Immature natural killer cell (primary cell): ENCODE data around the gene WRAP73. TPM values are rescaled to one million over a fixed set of nuclear protein-coding genes. Genes with fewer than 3 reads are reported as not detected.
A peak's percentile ranks its signal among the peaks of the same experiment; 100 is the strongest.

Source experiments
- DNase-seq, 3 donors: peaks; one replicate each; pipeline ENCODE4 v3.0.0; 2022; ENCODE audit warnings: mixed read lengths in 1 of 3
- H3K27ac Mint-ChIP-seq, 6 donors: one replicate each; pipeline ENCODE4 v1.8.0; 2020; ENCODE audit warnings: mixed read lengths in 6 of 6, mild to moderate bottlenecking in 5 of 6, inconsistent platforms in 4 of 6, moderate library complexity in 3 of 6
- H3K27me3 Mint-ChIP-seq, 3 donors: one replicate each; pipeline ENCODE4 v1.8.0; 2020 to 2021; ENCODE audit warnings: low read depth in 3 of 3, mild to moderate bottlenecking in 3 of 3, mixed read lengths in 3 of 3, moderate library complexity in 3 of 3, inconsistent platforms in 1 of 3
- H3K36me3 Mint-ChIP-seq, 3 donors: one replicate each; pipeline ENCODE4 v1.8.0; 2020; ENCODE audit warnings: mixed read lengths in 3 of 3, inconsistent platforms in 2 of 3, mild to moderate bottlenecking in 2 of 3
- H3K4me1 Mint-ChIP-seq, 2 donors: one replicate each; pipeline ENCODE4 v1.8.0; 2020; ENCODE audit warnings: inconsistent platforms in 2 of 2, mild to moderate bottlenecking in 2 of 2, mixed read lengths in 2 of 2, moderate library complexity in 1 of 2
- H3K4me3 Mint-ChIP-seq, 5 donors: one replicate each; pipeline ENCODE4 v1.8.0; 2020; ENCODE audit warnings: mild to moderate bottlenecking in 5 of 5, mixed read lengths in 5 of 5, inconsistent platforms in 3 of 5, moderate library complexity in 3 of 5
- H3K9me3 Mint-ChIP-seq, 6 donors: one replicate each; pipeline ENCODE4 v1.8.0; 2020; ENCODE audit warnings: mild to moderate bottlenecking in 6 of 6, mixed read lengths in 6 of 6, inconsistent platforms in 4 of 6, moderate library complexity in 3 of 6
- polyA plus RNA-seq, 3 donors: library from polyadenylated mRNA; unstranded; fragments of 300-500 nt; fragmentation: Illumina TruSeq; gene quantifications; one replicate each; pipeline ENCODE4 v1.2.3, GENCODE V29; 2021

WRAP73 gene
- polyA plus RNA-seq, 3 donors from 2014 or later = 19.9 to 26.8 (median 21.1) TPM

DNA sequence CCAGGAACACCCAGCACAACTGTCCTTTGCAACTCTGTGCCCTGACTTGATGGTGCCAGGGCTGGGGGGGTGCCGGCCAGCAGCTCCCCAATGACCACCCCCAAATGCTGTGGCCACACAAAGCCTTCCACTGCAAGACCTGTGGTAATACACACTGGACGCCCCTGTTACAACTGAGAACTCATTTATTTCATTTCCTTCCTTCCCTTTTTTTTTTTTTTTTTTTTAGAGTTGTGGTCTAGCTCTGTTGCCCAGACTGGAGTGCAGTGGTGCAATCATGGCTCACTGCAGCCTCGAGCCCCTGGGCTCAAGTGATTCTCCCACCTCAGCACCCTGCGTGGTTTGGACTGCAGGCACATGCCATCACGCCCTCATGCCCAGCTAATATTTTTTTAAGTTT lies 27.6 kb upstream of the WRAP73 start:
- DNase-seq = no peak
- Mint-ChIP-seq H3K4me1 (peaks cover 0 to 6% of the 10 kb centered on the region in 2 donors), H3K27me3 (peaks cover 1 to 3% (median 2%) of the 10 kb centered on the region in 3 donors), H3K36me3 (no peaks in the 10 kb centered on the region), H3K4me3 (no peak overlapping the region), H3K27ac (peak overlapping the region in 1 of 6 donors; percentile 26), H3K9me3 (no peaks in the 10 kb centered on the region)

DNA sequence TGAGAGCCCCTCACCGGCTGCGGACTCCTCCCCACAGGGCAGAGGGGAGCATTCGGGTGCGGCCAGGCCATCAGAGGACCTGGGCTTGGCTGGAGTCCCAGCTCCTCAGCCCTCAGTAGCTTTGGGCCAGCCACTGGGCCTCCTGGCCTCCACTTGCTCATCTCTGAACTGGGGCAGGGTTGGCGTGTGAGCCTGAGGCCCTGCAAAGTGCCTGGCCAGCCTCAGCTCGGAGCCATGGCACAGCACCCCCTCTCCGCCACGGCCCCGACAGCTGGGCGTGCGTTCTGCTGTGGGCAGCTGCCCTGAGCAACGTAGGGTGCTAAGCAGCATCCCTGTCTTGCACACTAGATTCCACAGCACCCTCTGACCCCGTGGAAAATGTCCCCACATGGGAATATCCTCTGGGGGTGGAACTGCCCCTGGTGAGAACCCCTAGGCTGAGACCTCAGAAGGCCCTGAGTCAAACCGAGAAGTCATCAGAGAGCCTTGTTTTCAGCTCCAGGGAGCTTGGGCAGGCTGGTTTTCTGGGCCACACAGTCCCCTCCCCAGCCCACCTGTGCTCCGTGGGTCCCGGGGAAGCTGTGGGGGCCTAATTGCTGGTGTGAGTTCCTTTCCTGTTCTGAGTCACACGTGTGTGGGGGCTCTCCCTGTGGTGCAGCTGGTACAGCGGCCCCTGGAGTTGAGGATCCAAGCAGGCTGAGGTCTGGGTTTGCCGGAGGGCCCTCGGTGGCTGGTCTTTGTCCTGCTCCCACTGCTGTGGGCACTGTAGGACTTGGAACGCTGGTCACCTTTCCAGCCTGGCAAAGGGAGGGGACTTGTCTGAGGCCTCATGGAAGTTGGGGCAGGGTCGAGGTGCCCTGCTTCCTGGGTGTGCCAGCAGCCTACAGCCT lies 26.9 kb upstream of the WRAP73 start:
- H3K4me3 Mint-ChIP-seq = no peak overlapping the region
- no peak overlapping the region for H3K27ac Mint-ChIP-seq
- peaks cover 0 to 6% of the 10 kb centered on the region in 2 donors for H3K4me1 Mint-ChIP-seq

DNA sequence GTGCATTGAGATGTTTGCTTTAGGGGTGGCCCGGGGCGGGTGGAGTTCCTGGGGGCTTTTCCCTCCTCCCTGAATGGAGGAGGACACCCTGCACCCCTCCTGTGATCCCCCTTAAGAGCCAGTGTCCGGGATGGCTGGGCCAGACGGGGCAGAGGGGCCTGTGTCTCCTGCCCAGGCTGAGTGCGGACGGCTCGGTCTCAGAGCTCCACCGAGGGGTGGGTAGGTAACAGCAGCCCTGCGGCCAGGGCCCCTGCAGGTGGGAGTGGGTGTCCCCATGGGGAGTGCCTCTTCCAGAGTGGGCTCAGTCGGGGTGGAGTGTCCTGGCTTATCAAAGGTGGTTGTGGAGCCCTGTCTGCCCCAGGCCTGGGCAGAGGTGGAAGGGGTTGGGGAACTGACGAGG lies 25.5 kb upstream of the WRAP73 start:
- no peak overlapping the region for H3K27ac Mint-ChIP-seq
- H3K4me1 Mint-ChIP-seq = peaks cover 0 to 6% of the 10 kb centered on the region in 2 donors
- H3K36me3 Mint-ChIP-seq = no peaks in the 10 kb centered on the region
- H3K4me3 Mint-ChIP-seq = no peak overlapping the region
- no peaks in the 10 kb centered on the region for H3K9me3 Mint-ChIP-seq
- H3K27me3 Mint-ChIP-seq = peaks cover 1 to 3% (median 2%) of the 10 kb centered on the region in 3 donors
- DNase-seq = no peak

More for the DNA sequence above, 26.9 kb upstream of the WRAP73 start:
- Mint-ChIP-seq H3K36me3 (no peaks in the 10 kb centered on the region), H3K27me3 (peaks cover 1 to 3% (median 2%) of the 10 kb centered on the region in 3 donors), H3K9me3 (no peaks in the 10 kb centered on the region)
- no peak for DNase-seq

DNA sequence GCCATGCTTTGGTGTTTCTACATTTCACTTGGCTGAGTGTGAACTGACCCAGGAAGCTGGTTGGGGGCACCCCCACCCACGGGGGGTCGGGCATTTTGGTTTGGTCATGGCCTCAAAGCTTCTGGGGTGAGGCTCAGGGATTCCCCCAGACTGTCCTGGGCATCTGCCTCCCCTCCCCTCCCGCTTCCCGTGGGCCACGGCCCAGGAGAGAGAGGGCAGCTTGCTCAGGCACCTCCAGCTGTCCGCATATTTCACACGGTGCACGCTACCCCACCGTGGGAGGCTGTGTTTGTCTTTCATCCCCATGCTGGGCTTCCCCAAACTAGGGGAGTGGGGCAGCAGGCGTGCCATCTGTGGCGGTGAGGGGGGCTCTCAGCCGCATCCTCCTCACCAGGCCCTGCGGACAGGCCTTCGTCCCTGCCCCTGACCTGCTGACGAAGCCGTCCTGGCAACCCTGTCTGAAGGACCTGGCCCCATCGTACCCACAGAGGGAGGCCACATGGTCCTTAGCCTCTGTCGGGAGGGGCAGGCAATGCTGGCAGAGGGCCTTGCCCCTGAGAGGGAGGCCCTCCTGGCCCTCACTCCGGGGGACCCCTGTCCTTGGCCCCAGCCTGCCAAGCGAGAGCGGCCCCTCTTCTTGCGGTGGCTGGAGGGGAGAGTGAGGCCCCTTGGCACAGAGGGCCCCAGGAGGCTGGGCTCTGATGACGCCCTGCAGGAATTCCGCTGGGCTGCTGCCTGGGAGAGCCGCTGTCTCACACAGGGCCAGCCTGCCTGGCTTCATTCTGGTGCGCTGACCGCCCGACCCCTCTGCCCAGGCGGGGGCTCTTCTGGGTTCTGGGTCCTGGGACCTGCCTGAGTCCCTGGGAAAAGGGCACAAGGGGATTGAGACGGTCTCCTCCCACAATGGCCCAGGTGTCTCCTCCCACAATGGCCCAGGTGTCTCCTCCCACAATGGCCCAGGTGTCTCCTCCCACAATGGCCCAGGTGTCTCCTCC lies 24.5 kb upstream of the WRAP73 start:
- no peak overlapping the region for H3K27ac Mint-ChIP-seq
- no peak overlapping the region for H3K4me3 Mint-ChIP-seq
- DNase-seq = no peak
- H3K9me3 Mint-ChIP-seq = no peaks in the 10 kb centered on the region
- peaks cover 0 to under 1% of the 10 kb centered on the region in 2 donors for H3K4me1 Mint-ChIP-seq
- peaks cover 0 to 3% (median 1%) of the 10 kb centered on the region in 3 donors for H3K27me3 Mint-ChIP-seq
- H3K36me3 Mint-ChIP-seq = no peaks in the 10 kb centered on the region

DNA sequence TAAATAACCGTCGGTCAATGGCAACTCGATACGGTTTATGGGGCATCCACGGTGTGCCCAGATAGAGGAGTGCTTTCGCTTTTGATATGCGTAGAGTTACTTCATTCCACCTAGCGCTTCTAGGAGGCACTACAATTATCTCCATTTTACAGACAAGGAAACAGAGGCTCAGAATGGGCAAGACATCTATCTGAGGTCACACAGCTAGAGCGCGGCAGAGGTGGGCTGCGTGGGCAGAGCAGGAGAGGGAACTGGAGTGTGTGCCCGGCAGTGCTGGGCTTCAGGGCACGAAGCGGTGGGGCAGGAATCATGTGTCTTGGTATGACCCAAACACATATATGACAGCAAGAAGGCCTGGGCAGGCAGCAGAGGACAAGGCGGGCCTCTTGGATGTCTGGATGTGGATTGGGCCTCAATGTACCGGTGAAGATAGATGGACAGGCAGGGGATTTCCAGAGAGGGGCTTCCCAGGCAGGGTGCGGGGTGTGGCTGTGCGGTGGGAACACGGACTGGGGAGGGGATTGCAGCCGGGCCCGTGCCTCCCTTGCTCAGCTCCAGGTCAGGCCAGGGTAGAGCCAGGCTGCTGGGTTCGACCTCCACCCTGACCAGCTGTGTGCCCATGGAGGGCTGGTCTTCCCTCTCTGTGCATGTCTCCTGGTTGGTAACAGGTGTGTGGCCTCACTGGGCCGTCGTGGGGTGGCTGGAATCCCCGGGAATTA lies 23.6 kb upstream of the WRAP73 start:
- Mint-ChIP-seq H3K4me3 (no peak overlapping the region), H3K27ac (peak overlapping the region in 1 of 6 donors; percentile 17), H3K9me3 (no peaks in the 10 kb centered on the region), H3K4me1 (no peaks in the 10 kb centered on the region), H3K27me3 (peaks cover 0 to 4% (median 1%) of the 10 kb centered on the region in 3 donors), H3K36me3 (no peaks in the 10 kb centered on the region)
- DNase-seq = no peak

DNA sequence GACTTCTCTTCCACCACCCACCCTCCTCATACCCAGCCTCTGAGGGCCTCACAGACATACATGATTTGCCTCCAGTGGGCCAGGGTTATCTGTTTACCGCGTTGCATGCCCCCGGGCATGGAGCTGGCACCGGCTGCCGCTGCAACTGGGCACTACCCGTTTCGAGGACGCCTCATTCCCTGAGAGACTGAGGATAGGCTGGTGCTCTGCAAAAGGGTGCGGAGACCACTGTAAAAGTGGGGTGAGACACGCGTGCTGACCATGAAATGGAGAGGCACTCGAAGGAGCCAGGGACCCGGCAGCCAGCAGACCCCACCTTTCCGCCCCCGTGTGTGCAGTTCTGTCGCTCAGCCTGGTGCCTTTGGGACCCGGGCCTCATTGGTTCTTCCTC lies 23.1 kb upstream of the WRAP73 start:
- H3K4me1 Mint-ChIP-seq = no peaks in the 10 kb centered on the region
- H3K4me3 Mint-ChIP-seq = no peak overlapping the region
- no peaks in the 10 kb centered on the region for H3K36me3 Mint-ChIP-seq
- peaks cover 0 to 7% (median 1%) of the 10 kb centered on the region in 3 donors for H3K27me3 Mint-ChIP-seq
- H3K9me3 Mint-ChIP-seq = no peaks in the 10 kb centered on the region
- H3K27ac Mint-ChIP-seq = peak overlapping the region in 1 of 6 donors; percentile 17
- no peak for DNase-seq

DNA sequence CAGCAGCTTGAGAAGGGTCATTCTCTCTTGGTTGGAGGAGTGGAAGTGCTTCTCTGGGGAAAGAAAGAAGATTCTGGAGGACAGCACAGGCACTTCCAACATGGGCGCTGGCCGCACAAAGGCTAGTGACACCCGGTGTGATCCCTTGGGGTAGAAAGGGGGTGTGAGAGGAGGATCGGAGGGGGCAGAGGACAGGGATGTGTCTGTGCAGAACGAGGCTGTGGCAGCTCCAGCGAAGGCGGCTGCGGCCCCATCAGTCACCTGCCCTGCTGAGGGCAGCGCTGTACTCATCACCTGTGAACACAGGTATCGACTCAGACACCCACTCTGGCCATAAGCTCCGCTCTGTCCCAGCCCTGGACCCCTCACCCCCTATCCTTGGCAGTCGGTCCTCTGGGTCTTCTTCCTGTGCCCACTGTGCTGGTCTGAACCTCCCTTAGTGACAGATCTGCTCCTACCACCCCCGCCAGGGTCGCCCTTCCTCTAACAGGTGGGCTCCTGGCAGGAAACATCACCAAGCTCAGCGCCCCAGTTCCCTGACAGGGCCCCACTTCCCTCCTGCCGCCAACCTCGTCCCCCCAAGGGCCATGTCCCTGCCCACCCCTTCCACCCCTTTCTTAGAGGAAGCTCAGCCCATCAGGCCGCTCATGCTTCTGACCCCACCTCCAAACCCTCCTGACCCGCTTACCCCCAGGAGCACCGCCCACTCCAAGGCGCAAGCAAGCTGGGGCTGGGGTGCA lies 22.5 kb upstream of the WRAP73 start:
- no peak overlapping the region for H3K27ac Mint-ChIP-seq
- H3K4me3 Mint-ChIP-seq = no peak overlapping the region
- H3K4me1 Mint-ChIP-seq = no peaks in the 10 kb centered on the region
- peaks cover 0 to 5% (median 1%) of the 10 kb centered on the region in 3 donors for H3K27me3 Mint-ChIP-seq
- H3K36me3 Mint-ChIP-seq = no peaks in the 10 kb centered on the region
- no peaks in the 10 kb centered on the region for H3K9me3 Mint-ChIP-seq
- no peak for DNase-seq

DNA sequence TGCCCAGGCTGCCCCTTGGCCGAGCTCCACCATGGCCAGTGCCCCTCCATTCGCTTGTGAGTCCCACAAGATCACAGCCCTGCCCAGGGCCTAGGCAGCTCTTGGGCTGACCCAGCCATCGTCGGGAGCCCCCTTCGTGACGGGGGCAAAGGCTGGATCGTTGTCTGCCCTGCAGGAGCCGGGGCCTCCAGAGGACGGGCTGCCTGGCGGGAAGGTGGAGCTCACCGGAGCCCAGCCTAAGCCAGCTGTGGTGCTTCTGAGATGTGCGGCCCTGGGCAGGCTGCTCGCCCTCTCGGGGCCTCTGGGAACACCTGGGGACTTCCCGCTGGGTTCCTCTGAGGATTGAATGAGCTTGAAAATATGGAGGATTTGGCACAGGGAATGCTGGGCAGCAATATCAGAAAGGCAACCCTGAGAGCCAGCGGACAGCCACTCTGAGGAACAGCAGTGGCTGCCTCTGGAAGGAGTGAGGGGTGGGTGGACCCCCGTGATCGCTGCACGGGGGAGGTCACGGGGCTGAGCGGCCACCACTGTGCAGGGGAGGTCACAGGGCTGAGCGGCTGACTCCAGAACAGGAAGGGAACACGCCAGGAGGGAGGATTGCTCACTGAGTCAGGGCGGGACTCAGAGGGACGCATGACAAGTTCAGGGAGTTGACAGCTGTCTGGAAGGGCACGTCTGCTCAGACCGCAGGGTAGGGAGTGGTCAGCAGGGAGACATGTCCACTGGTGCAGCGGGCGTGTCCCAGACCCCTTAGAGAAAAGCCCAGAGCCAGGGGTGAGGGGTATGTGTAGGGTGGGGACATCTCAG lies 21.7 kb upstream of the WRAP73 start:
- no peak for DNase-seq
- no peaks in the 10 kb centered on the region for H3K36me3 Mint-ChIP-seq

DNA sequence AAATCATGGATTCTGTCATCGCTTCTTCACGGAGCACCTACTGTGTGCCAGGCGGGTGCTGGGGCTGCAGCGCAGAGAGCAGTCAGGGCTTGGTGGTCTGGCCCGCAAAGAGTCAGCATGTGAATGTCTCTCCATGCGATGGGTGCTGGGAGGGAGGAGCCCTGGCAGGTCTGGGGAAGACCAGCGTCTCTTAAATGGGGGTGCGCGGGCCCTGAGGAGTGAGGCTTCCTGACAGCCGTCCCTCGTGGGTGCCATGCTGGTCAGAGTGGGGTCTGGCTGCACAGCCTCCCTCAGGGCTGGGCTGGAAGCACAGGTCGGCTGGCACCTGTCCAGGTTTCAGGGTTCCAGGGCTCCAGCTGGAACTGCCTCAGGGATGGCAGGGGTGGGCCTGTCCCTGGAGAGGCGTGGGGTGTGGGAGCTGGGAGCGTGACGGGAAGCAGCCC lies 20.9 kb upstream of the WRAP73 start:
- Mint-ChIP-seq H3K36me3 (no peaks in the 10 kb centered on the region), H3K27me3 (peaks cover 0 to 5% (median 1%) of the 10 kb centered on the region in 3 donors), H3K27ac (no peak overlapping the region), H3K4me1 (no peaks in the 10 kb centered on the region), H3K9me3 (no peaks in the 10 kb centered on the region), H3K4me3 (no peak overlapping the region)
- DNase-seq = no peak

More for the DNA sequence above, 21.7 kb upstream of the WRAP73 start:
- Mint-ChIP-seq H3K27me3 (peaks cover 0 to 5% (median 1%) of the 10 kb centered on the region in 3 donors), H3K27ac (no peak overlapping the region), H3K9me3 (no peaks in the 10 kb centered on the region), H3K4me1 (no peaks in the 10 kb centered on the region), H3K4me3 (no peak overlapping the region)

DNA sequence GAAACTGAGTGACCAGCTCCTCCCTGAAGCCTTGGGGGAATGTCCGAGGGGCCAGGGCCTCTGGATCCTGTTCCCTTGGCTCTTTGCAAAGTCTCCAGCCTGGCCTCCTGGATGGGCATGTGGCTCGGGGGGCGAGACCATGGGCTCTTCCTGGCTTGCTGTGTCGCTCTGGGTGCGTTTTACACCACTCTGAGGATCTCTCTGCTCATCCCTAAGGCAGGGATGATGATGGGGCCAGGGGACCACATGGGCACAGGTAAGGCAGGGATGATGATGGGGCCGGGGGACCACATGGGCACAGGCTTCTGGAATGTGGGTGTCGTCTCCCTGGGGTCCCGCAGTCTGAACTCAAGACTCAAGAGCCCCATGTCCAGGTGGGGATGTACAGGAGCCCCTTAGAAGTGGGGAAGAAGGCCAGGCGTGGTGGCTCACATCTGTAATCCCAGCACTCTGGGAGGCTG lies 20.1 kb upstream of the WRAP73 start:
- Mint-ChIP-seq H3K9me3 (no peaks in the 10 kb centered on the region), H3K27ac (no peak overlapping the region), H3K27me3 (peaks cover 0 to 5% (median 0%) of the 10 kb centered on the region in 3 donors), H3K36me3 (no peaks in the 10 kb centered on the region), H3K4me3 (no peak overlapping the region), H3K4me1 (no peaks in the 10 kb centered on the region)
- DNase-seq = no peak

DNA sequence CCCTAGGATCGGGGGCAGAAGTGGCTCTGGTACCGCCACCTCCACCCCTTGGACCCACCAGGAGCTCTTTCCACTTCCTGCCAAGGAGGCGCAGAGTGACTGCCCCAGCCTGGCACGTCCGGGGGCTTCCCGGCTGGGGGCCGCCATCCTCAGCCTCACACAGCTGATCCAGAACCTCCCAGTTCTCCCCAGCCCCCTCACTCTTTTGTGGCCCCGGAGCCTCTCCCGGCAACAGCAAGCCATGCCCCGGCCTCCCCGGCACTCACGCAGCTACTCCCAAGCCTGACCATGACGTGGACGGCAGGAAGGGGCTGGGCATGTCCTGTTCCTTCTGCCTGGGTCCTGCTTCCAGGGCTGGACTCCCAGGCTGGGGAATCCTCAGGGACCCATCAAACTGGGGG lies 19.5 kb upstream of the WRAP73 start:
- Mint-ChIP-seq H3K36me3 (no peaks in the 10 kb centered on the region), H3K4me3 (no peak overlapping the region), H3K27ac (no peak overlapping the region), H3K27me3 (peaks cover 0 to 5% (median under 1%) of the 10 kb centered on the region in 3 donors), H3K9me3 (no peaks in the 10 kb centered on the region), H3K4me1 (no peaks in the 10 kb centered on the region)
- no peak for DNase-seq
